GM23338 (cell line): ENCODE measurements around the gene IGSF9B. TPM values are rescaled to one million over a fixed set of nuclear protein-coding genes. Genes with fewer than 3 reads are reported as not detected.

Experiments used
- ATAC-seq: fragments of 200-7000 bp; cut with Tn5 transposase; 3 replicates; pipeline ENCODE4 v1.9.1; 2020
- DNase-seq: peaks from one replicate; pipeline ENCODE4 v3.0.0-alpha.2; 2015; ENCODE audit warnings: low spot score
- H2AFZ ChIP-seq: fragments of 200-600 bp; sonication (generic); 2 replicates; pipeline ENCODE4 v1.8.0; 2016; ENCODE audit warnings: antibody characterized with exemption, mild to moderate bottlenecking, moderate library complexity
- H3F3A ChIP-seq: fragments of 200-600 bp; sonication (generic); replicated peaks from 2 replicates; pipeline ENCODE4 v1.8.0; 2017; ENCODE audit warnings: antibody characterized with exemption, mixed run types, low read depth
- H3K27ac ChIP-seq: fragments of 200-600 bp; sonication (generic); 2 replicates; pipeline ENCODE4 v1.6.1; 2016; ENCODE audit warnings: low read depth
- H3K27me3 ChIP-seq: fragments of 200-600 bp; sonication (generic); 2 replicates; pipeline ENCODE4 v1.8.0; 2016; ENCODE audit warnings: mild to moderate bottlenecking, mixed run types, moderate library complexity; ENCODE audit not compliant: insufficient read depth
- H3K36me3 ChIP-seq: fragments of 200-600 bp; sonication (generic); 2 replicates; pipeline ENCODE4 v1.8.0; 2016; ENCODE audit warnings: mild to moderate bottlenecking; ENCODE audit not compliant: insufficient read depth
- H3K4me1 ChIP-seq: fragments of 200-600 bp; sonication (generic); 2 replicates; pipeline ENCODE4 v1.8.0; 2016; ENCODE audit warnings: mild to moderate bottlenecking, moderate library complexity; ENCODE audit not compliant: insufficient read depth
- H3K4me2 ChIP-seq: fragments of 200-600 bp; sonication (generic); 2 replicates; pipeline ENCODE4 v1.7.1; 2017; ENCODE audit warnings: mixed run types
- H3K4me3 ChIP-seq: fragments of 200-600 bp; sonication (generic); 2 replicates; pipeline ENCODE4 v1.6.1; 2016; ENCODE audit warnings: mixed run types
- H3K79me2 ChIP-seq: fragments of 200-600 bp; sonication (generic); replicated peaks from 2 replicates; pipeline ENCODE4 v1.8.0; 2017; ENCODE audit warnings: mild to moderate bottlenecking; ENCODE audit not compliant: insufficient read depth
- H3K9me2 ChIP-seq: fragments of 200-600 bp; sonication (generic); 2 replicates; pipeline ENCODE4 v1.8.0; 2017; ENCODE audit not compliant: insufficient read depth
- H4K20me1 ChIP-seq: fragments of 200-600 bp; sonication (generic); replicated peaks from 2 replicates; pipeline ENCODE4 v1.8.0; 2017; ENCODE audit warnings: mild to moderate bottlenecking; ENCODE audit not compliant: insufficient read depth
- H3K27ac Mint-ChIP-seq: 2 replicates; pipeline ENCODE4 v1.8.0; 2020; ENCODE audit warnings: inconsistent platforms, mild to moderate bottlenecking, moderate library complexity, mixed read lengths
- H3K27me3 Mint-ChIP-seq: 3 replicates; pipeline ENCODE4 v1.8.0; 2022; ENCODE audit warnings: low read depth, mild to moderate bottlenecking, moderate library complexity, mixed read lengths, inconsistent platforms; ENCODE audit not compliant: insufficient read depth, poor library complexity
- H3K36me3 Mint-ChIP-seq: 3 replicates; pipeline ENCODE4 v1.8.0; 2021; ENCODE audit warnings: low read depth, mild to moderate bottlenecking, inconsistent platforms, moderate library complexity, mixed read lengths
- H3K4me1 Mint-ChIP-seq: 3 replicates; pipeline ENCODE4 v1.8.0; 2020; ENCODE audit warnings: mild to moderate bottlenecking, inconsistent platforms, mixed read lengths
- H3K4me3 Mint-ChIP-seq: 3 replicates; pipeline ENCODE4 v1.8.0; 2021; ENCODE audit warnings: moderate library complexity, mild to moderate bottlenecking, inconsistent platforms, mixed read lengths
- H3K9me3 Mint-ChIP-seq: 3 replicates; pipeline ENCODE4 v1.8.0; 2020; ENCODE audit warnings: moderate library complexity, mild to moderate bottlenecking, inconsistent platforms, mixed read lengths
- CREB1 ChIP-seq: fragments of 250-450 bp; sonication (Bioruptor Pico); IDR thresholded peaks from 2 replicates; pipeline ENCODE4 v1.5.0; 2020; ENCODE audit warnings: low read depth, mild to moderate bottlenecking, moderate library complexity
- REST ChIP-seq: IDR thresholded peaks from one replicate; pipeline ENCODE4 v1.6.1; 2018; ENCODE audit warnings: antibody characterized with exemption; ENCODE audit not compliant: unreplicated experiment
- polyA plus RNA-seq: library from polyadenylated mRNA; unstranded; fragments of >200 nt; fragmentation: Nextera tagmentation; extraction: Ambion mirVana; gene quantifications from 2 replicates; pipeline ENCODE4 v1.2.1, GENCODE V29; 2016
- total RNA-seq: library from RNA; depleted of rRNA; stranded (reverse); fragments of >200 nt; shearing (Covaris generic); gene quantifications from 2 replicates; pipeline ENCODE4 v1.2.3, GENCODE V29; 2014
- TF ChIP-seq, protein P1 (sequence below), 2 experiments: fragments of 200-600 bp in 1 of 2; sonication (generic) in 1 of 2; conservative IDR thresholded peaks; 2 replicates each; pipeline versions ENCODE4 v1.5.1 to v1.6.1; 2016 to 2017; ENCODE audit warnings: antibody characterized with exemption in 2 of 2, low read depth in 2 of 2, mild to moderate bottlenecking in 2 of 2, moderate library complexity in 1 of 2

IGSF9B gene
- total and polyA plus RNA-seq, 2 experiments from 2014 or later = 8.7 to 51.2 TPM

DNA sequence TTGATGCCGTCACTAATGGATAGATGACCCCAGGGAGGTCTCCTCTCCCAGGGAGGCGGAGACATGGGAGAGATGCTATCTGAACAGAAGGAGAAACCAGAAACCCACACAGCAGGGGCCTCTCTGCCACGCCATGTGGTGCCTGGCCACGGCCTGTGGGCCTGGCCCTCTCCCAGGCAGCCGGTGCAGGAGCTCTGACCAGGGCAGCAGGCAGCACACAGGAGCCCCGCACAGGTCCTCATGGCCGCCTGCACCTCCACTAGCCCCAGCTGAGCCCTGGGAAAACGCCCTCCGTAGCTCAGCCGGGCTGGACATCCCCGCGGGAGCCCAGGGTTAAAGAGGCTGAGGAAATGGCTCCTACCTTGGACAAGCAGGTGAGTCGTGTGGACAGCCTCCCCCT is 19.8 kb downstream of the IGSF9B start:
- Histone ChIP-seq H3K27ac (no peak overlapping the region), H2AFZ (no peak overlapping the region), H4K20me1 (no peaks in the 10 kb centered on the region; the same call in none of the 2 replicates), H3K9me2 (no peaks in the 10 kb centered on the region), H3F3A (no peaks in the 10 kb centered on the region), H3K4me2 (no peak overlapping the region), H3K79me2 (peaks cover 5% of the 10 kb centered on the region; the same call in 1 of the 2 replicates), H3K4me1 (no peaks in the 10 kb centered on the region), H3K27me3 (no peaks in the 10 kb centered on the region), H3K4me3 (no peak overlapping the region), H3K36me3 (peaks cover 7% of the 10 kb centered on the region)
- TF ChIP-seq REST (no peak), CREB1 (CRISPR knock-in tag) (no peak)
- TF ChIP-seq, protein P1, sequence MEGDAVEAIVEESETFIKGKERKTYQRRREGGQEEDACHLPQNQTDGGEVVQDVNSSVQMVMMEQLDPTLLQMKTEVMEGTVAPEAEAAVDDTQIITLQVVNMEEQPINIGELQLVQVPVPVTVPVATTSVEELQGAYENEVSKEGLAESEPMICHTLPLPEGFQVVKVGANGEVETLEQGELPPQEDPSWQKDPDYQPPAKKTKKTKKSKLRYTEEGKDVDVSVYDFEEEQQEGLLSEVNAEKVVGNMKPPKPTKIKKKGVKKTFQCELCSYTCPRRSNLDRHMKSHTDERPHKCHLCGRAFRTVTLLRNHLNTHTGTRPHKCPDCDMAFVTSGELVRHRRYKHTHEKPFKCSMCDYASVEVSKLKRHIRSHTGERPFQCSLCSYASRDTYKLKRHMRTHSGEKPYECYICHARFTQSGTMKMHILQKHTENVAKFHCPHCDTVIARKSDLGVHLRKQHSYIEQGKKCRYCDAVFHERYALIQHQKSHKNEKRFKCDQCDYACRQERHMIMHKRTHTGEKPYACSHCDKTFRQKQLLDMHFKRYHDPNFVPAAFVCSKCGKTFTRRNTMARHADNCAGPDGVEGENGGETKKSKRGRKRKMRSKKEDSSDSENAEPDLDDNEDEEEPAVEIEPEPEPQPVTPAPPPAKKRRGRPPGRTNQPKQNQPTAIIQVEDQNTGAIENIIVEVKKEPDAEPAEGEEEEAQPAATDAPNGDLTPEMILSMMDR (conservative IDR thresholded peaks at IDR 0.05; ENCODE audit: low read depth in 2 of 2) = no peak
- Mint-ChIP-seq H3K27me3 (peaks cover 2% of the 10 kb centered on the region), H3K4me1 (no peaks in the 10 kb centered on the region; the same call in 2 of the 3 replicates), H3K4me3 (no peak overlapping the region), H3K9me3 (no peaks in the 10 kb centered on the region; the same call in 2 of the 3 replicates), H3K36me3 (peaks cover 73% of the 10 kb centered on the region), H3K27ac (no peak overlapping the region)
- DNase-seq = no peak
- no peak for ATAC-seq

GRCh38 chr11:133936592-133936991 is 20.2 kb downstream of the IGSF9B start:
- Histone ChIP-seq H4K20me1 (no peaks in the 10 kb centered on the region; the same call in none of the 2 replicates), H3F3A (no peaks in the 10 kb centered on the region), H3K79me2 (peaks cover under 1% of the 10 kb centered on the region; the same call in 1 of the 2 replicates), H3K36me3 (peaks cover 7% of the 10 kb centered on the region), H3K27me3 (no peaks in the 10 kb centered on the region), H2AFZ (no peak overlapping the region), H3K4me2 (no peak overlapping the region), H3K9me2 (no peaks in the 10 kb centered on the region), H3K4me1 (no peaks in the 10 kb centered on the region), H3K27ac (no peak overlapping the region), H3K4me3 (no peak overlapping the region)
- Mint-ChIP-seq H3K36me3 (peaks cover 70% of the 10 kb centered on the region), H3K27me3 (peaks cover 2% of the 10 kb centered on the region), H3K9me3 (no peaks in the 10 kb centered on the region; the same call in 2 of the 3 replicates), H3K4me3 (no peak overlapping the region), H3K27ac (no peak overlapping the region), H3K4me1 (no peaks in the 10 kb centered on the region; the same call in 2 of the 3 replicates)
- TF ChIP-seq REST = no peak
- ATAC-seq (no peak), DNase-seq (no peak)
